Stimulated activated CD4-positive, alpha-beta T cell treated with anti-CD3 and anti-CD28 coated beads, Interleukin-15, amount 100 ng/mL, for 24 hours (primary cell): ENCODE data around the gene YBX1.
"Not testable (repeated sequence)": the region's sequence is repeated elsewhere in the genome, so short reads cannot be mapped to it uniquely, and the experiment has no call there.

Experiments
- DNase-seq: peaks from one replicate; pipeline ENCODE4 v3.0.0-alpha.2; 2020

The YBX1 gene

GRCh38 chr1:42681741-42682483 lies at the start of gene YBX1:
YBX1 (plus strand) TSS chr1:42682418; CDS start chr1:42682566, 148 bp downstream.
- peak; percentile 95 for DNase-seq

- DNase-seq, result no peak
These were observed 43.1 kb upstream of the YBX1 start for GRCh38 chr1:42639116-42639515.

GRCh38 chr1:42646056-42646455 lies 36.2 kb upstream of the YBX1 start:
- DNase-seq, result no peak

GRCh38 chr1:42657201-42657600 lies 25.0 kb upstream of the YBX1 start:
- no peak for DNase-seq

- DNase-seq, result peak; percentile 98
These were observed 24.0 kb upstream of the YBX1 start, which contains the start of gene PPIH for GRCh38 chr1:42657981-42658876. PPIH (plus strand) TSS chr1:42658423; CDS start chr1:42658447, 24 bp downstream.

- no peak for DNase-seq
These were observed 23.3 kb upstream of the YBX1 start for GRCh38 chr1:42658877-42659337.

GRCh38 chr1:42660907-42661500 lies 21.2 kb upstream of the YBX1 start:
- no peak for DNase-seq

GRCh38 chr1:42669936-42670335 lies 12.3 kb upstream of the YBX1 start:
- DNase-seq, result no peak

- DNase-seq, result no peak
These were observed 11.8 kb upstream of the YBX1 start for GRCh38 chr1:42670425-42670824.

- DNase-seq, result no peak
These were observed 8.0 kb upstream of the YBX1 start for GRCh38 chr1:42674214-42674613.

GRCh38 chr1:42674682-42675081 lies 7.5 kb upstream of the YBX1 start:
- DNase-seq, result no peak

- DNase-seq, result no peak
These were observed 6.8 kb upstream of the YBX1 start for GRCh38 chr1:42675467-42675866.

GRCh38 chr1:42676534-42677087 lies 5.6 kb upstream of the YBX1 start:
- DNase-seq, result no peak

GRCh38 chr1:42679364-42679983 lies 2.7 kb upstream of the YBX1 start:
- DNase-seq, result no peak

- DNase-seq, result no peak
These were observed 2.2 kb upstream of the YBX1 start for GRCh38 chr1:42680055-42680454.

- DNase-seq, result peak; percentile 22
These were observed 1.1 kb upstream of the YBX1 start for GRCh38 chr1:42680921-42681683.

GRCh38 chr1:42682484-42682738 lies 193 bp downstream of the YBX1 start:
- not testable (repeated sequence) for DNase-seq

- peak; percentile 78 for DNase-seq
These were observed 717 bp downstream of the YBX1 start for GRCh38 chr1:42682739-42683531.

- peak; percentile 42 for DNase-seq
These were observed 1.9 kb downstream of the YBX1 start for GRCh38 chr1:42684139-42684538.

GRCh38 chr1:42686418-42686817 lies 4.2 kb downstream of the YBX1 start:
- DNase-seq, result no peak

- no peak for DNase-seq
These were observed 7.7 kb downstream of the YBX1 start for GRCh38 chr1:42689912-42690311.
